ENCODE results near the gene ATXN1. TPM values are rescaled to one million over a fixed set of nuclear protein-coding genes. Genes with fewer than 3 reads are reported as not detected.
"Not testable (repeated sequence)": the region's sequence is repeated elsewhere in the genome, so short reads cannot be mapped to it uniquely, and the experiment has no call there.

ATXN1 gene
- total RNA-seq, 4 donors from 2014 or later, result 16.3 to 52.2 (median 25.7) TPM

- TF ChIP-seq CTCF (IDR thresholded peaks at IDR 0.05), result no peak
- no peak for TF ChIP-seq POLR2A (IDR thresholded peaks at IDR 0.05)
- H3K4me3 ChIP-seq (ENCODE audit: low read depth, poor library complexity, severe bottlenecking), result no peak overlapping the region
- no peak for DNase-seq (ENCODE audit: low spot score in 2 of 2)
- intact Hi-C loops (cut with DNase I; ENCODE audit: low total_unique reads), result no loop called here
Observed at GRCh38 chr6:16785496-16785895, 24.2 kb upstream of the ATXN1 start.

- DNase-seq (ENCODE audit: low spot score in 2 of 2); intact Hi-C loops (cut with DNase I; ENCODE audit: low total_unique reads); H3K4me3 ChIP-seq (ENCODE audit: low read depth, poor library complexity, severe bottlenecking): not testable (repeated sequence)
- 66 to 81% methylated on average over 3 of the region's 3 CpGs for WGBS, 2 donors
Observed at GRCh38 chr6:16784957-16785356, 23.7 kb upstream of the ATXN1 start.

DNA sequence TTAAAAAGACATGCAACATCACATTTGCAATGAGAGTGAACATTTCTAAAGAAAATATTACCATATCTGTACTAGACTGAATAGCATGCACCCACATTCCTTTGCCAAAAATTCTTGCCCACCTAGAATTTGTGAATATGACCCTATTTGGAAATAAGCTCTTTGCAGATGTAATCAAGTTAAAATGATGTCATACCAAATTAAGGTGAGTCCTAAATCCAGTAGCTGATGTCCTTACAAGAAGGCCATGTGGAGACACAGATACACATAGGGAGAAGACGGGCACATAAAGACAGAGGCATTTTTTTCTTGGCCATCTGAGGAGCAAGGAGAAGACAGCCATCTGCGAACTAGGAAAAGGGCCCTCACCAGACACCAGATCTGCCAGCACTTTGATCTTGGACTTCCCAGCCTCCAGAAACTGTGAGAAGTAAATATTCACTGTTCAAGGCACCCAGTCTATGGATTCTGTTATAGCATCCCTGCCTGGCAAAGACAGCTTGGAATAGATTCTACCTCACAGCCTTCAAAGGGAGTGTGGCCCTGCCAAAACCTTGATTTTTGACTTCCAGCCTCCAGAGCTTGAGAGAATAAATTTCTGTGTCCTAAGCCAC, 22.8 kb upstream of the ATXN1 start:
- no peak for DNase-seq (ENCODE audit: low spot score in 2 of 2)
- no peak overlapping the region for H3K4me3 ChIP-seq (ENCODE audit: low read depth, poor library complexity, severe bottlenecking)
- intact Hi-C loops (cut with DNase I; ENCODE audit: low total_unique reads), result no loop called here
- WGBS, 2 donors, result 92 to 100% methylated on average over 2 of the region's 2 CpGs
- TF ChIP-seq CTCF (IDR thresholded peaks at IDR 0.05) (no peak), POLR2A (IDR thresholded peaks at IDR 0.05) (no peak)

DNA sequence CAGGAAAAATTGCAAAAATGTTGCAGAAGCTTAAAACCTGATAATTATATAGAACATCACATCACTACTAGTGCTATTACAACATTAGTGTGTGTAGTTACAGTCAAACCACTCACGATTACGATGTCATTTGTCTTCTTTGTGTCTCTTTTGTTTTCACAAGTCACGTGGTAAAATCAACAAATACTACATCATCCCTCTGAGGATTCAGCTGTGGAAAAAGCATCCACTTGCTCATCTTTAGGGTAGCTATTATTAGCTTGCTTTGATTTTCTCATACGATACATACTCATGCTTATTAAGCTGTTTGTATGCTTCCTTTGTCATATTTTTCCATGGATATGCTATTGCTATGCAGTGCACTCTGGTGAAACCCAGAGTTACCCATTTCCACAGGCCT, 22.2 kb upstream of the ATXN1 start:
- 72 to 74% methylated on average over 4 of the region's 4 CpGs for WGBS, 2 donors
- intact Hi-C loops (cut with DNase I; ENCODE audit: low total_unique reads), result no loop called here
- H3K4me3 ChIP-seq (ENCODE audit: low read depth, poor library complexity, severe bottlenecking), result no peak overlapping the region
- DNase-seq (ENCODE audit: low spot score in 2 of 2), result no peak
- TF ChIP-seq CTCF (IDR thresholded peaks at IDR 0.05), result no peak
- no peak for TF ChIP-seq POLR2A (IDR thresholded peaks at IDR 0.05)

- 90 to 92% methylated on average over 4 of the region's 4 CpGs for WGBS, 2 donors
- H3K4me3 ChIP-seq (ENCODE audit: low read depth, poor library complexity, severe bottlenecking), result no peak overlapping the region
- TF ChIP-seq POLR2A (IDR thresholded peaks at IDR 0.05) (no peak), CTCF (IDR thresholded peaks at IDR 0.05) (no peak)
- intact Hi-C loops (cut with DNase I; ENCODE audit: low total_unique reads), result no loop called here
- no peak for DNase-seq (ENCODE audit: low spot score in 2 of 2)
Observed at GRCh38 chr6:16782278-16782677, 21.0 kb upstream of the ATXN1 start.

- peak in 1 of 2 donors; percentile 41 for DNase-seq (ENCODE audit: low spot score in 2 of 2)
- H3K4me3 ChIP-seq (ENCODE audit: low read depth, poor library complexity, severe bottlenecking), result no peak overlapping the region
- no peak for TF ChIP-seq CTCF (IDR thresholded peaks at IDR 0.05)
- TF ChIP-seq POLR2A (IDR thresholded peaks at IDR 0.05), result no peak
- 50 to 52% methylated on average over 8 of the region's 8 CpGs for WGBS, 2 donors
- intact Hi-C loops (cut with DNase I; ENCODE audit: low total_unique reads), result no loop called here
Observed at GRCh38 chr6:16781348-16782169, 20.3 kb upstream of the ATXN1 start.

Data from lower leg skin (tissue), 4 donors.